HG03045 (cell line): ENCODE data around the gene CTNND2.

Source experiments
- ATAC-seq: cut with Tn5 transposase; IDR thresholded peaks from one replicate; pipeline ENCODE4 v1.9.1; 2021; ENCODE audit warnings: mild to moderate bottlenecking, moderate library complexity; ENCODE audit not compliant: unreplicated experiment

CTNND2 gene

GRCh38 chr5:11224436-11225187 lies 679.6 kb downstream of the CTNND2 start:
- ATAC-seq: no peak

DNA sequence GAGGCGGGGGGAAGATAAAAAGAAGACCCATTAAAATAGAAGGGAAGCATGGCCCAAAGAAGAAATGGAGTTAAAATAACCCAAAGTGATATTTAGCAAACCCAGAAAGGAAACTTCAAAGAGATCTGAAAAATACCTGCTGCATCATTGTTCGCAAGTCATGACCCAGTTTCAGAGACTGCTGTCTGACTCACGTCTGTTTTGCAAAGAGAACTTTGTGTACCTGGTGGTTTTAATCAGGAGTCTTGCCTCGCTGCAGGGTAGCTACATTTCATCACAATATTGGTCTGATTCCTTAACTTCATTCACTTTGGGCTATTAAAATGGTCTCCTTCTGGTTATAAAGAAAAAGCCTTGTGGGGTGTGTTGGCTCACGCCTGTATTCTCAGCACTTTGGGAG lies 682.1 kb downstream of the CTNND2 start:
- no peak for ATAC-seq

DNA sequence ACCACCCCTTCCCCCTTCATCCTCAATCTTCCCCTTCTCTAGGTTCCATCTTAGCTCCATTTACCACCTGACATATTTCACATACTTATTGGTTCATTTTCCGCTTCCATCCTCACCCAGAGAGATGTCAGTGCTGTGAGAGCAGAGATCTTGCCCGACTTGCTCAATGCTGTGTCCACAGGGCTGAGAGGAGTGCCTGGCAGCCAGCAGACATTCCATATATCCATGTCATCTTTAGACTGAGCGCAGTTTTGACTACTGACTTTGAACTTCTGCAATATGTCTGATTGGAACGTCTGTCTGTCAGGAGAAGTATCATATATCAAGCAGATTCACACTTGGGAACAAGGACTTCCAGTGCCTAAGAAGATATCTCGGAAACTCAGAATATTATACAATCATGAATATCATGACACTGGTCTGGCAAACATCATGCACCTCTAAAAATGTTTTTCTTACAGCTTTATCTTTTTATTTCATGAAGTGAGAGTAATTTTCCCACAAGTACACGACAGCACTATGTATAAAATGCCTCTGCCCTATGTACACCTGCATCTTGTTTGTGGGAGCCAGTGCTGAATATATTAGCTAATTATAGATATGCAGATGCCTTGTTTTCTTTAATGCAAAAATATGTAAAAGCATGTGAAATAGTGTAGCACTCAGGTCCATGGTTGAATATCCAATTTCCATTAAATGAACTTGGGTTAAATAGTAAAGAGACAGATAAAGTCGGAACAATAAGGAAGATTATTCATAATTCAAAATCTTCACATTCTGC lies 689.2 kb downstream of the CTNND2 start:
- no peak for ATAC-seq

GRCh38 chr5:11212706-11213105 lies 691.5 kb downstream of the CTNND2 start:
- ATAC-seq: no peak

DNA sequence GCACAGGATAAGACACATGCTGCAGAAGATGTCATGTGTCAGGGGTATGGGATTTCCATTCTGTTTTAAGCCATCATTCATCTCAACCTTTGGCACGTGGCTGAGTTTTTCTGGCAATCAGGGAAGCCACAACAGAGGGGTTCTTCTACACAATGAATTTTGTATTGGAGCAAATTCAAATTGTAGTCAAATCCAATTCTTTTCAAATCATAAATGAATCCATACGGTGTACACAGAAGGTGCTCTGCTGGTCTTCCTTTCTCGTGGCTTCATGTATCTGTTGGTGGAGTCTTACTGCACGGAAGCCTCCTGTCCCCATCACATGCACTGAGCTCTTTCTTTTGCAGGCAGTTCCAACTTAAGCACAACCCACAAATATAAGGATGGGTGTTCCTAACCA lies 706.5 kb downstream of the CTNND2 start:
- ATAC-seq: no peak

DNA sequence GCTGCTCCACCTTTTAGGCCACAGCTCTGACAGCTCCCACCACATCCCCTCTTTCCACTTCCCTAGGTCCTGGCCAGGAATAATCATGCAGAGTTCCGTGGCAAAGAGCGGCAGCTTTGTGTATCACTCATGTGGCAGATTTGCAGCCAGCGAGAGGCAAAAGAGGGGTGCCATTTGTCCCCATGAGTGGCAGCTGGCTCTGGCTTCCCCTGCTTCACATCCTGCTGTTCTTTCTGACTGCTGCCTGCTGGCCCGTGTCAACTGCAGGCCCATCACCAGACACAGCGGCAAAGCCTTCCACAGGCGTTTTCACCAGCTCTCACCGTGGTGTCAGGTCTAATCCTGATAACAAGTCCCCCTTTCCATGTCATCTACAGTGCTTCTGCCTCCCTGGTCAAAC lies 712.6 kb downstream of the CTNND2 start:
- no peak for ATAC-seq

- ATAC-seq: no peak
Observed at GRCh38 chr5:11182441-11183080, 721.7 kb downstream of the CTNND2 start.

- no peak for ATAC-seq
Observed at GRCh38 chr5:11181940-11182339, 722.3 kb downstream of the CTNND2 start.

DNA sequence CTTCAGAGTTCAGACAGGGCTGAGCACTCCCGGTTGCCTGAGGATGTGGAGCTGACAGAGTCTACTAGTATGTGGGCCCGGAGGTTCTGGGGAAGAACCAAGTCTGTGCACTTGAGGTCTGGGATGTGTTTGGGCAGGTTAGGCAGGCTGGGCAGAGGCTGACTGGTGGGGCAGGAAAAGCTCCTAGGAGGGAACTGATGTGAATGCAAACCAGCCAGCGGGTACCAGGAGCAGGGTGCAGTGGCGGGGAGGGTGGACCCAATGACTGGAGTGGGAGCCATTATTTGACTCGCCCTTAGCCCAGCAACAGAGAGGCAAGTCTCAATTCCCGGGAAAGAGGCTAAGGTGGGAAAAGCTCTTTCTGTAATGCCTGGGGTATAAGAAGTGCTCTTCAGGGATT lies 723.4 kb downstream of the CTNND2 start:
- ATAC-seq: no peak

GRCh38 chr5:11177999-11178711 lies 726.1 kb downstream of the CTNND2 start:
- no peak for ATAC-seq

DNA sequence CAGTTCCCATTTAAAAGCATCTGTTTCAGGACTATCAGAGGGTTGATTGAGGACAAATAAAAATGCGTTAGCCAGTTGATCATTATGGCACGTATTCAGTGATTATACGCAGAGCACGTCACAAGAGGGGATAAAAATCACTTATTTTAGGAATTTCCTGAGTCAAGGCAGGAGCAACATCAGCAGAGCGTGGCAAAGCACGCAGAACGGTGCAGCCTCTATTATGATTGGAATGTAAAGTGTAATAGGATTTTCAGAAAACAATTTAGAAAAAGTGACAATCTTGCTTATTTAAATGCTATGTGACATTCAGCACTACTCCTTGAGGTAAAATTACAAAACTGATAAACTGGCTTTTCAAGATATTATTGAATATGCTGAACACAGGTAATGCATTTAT lies 729.7 kb downstream of the CTNND2 start:
- no peak for ATAC-seq

DNA sequence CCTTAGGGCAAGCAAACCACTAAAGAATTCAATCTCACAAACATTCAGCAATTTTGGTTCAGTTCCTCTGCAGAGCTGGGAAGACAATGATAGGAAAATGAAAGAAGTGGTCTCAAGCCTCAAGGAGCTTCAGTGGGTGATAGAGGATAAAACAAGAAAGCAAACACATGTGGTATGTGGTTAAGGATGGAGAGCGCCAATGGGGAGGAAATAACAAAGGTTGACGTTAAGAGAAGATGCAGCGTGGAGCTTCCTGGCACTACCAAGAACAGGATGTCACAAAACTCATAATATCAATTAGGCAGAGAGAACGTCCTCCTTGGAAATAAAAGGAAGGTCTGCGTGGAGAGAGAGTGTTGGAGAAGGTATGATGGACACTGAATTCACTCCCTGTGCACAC lies 731.8 kb downstream of the CTNND2 start:
- ATAC-seq: no peak

GRCh38 chr5:11171236-11171635 lies 733.0 kb downstream of the CTNND2 start:
- ATAC-seq: no peak

GRCh38 chr5:11166923-11167322 lies 737.3 kb downstream of the CTNND2 start:
- no peak for ATAC-seq

GRCh38 chr5:11164531-11165294 lies 739.5 kb downstream of the CTNND2 start:
- no peak for ATAC-seq

- ATAC-seq: no peak
Observed at GRCh38 chr5:11157132-11157531, 747.1 kb downstream of the CTNND2 start.

DNA sequence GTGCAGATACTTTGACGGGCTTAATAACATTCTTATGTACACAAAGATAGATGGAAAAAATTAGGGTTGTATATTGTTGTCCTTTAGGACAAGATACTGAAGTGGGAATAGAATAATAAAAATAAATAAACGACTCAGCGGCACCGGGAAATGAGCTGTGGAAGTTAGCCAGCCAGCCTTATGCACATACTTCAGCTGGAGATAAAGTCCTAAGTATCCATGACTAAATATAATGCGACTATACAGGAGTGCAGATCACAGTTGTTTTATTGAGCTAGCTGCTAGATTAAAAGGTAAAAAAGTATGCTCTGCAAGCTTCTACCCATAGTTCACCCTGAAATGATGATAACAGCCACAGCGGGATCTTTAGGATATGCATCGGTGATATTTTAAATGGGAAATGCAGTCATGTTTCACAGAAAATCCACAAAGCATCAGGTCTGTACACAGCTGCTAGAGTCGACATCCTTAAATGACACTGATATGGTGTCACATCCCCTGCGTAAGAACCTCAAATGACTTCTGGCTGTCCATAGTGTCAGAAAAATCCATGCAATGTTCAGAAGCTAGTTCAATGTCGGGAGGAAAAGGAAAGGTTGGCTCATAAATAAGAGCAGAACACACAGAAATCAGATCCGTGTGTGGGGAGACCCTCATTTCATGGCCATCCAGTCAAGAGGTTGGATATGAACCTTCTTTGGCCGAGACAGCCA lies 750.4 kb downstream of the CTNND2 start:
- ATAC-seq: no peak

DNA sequence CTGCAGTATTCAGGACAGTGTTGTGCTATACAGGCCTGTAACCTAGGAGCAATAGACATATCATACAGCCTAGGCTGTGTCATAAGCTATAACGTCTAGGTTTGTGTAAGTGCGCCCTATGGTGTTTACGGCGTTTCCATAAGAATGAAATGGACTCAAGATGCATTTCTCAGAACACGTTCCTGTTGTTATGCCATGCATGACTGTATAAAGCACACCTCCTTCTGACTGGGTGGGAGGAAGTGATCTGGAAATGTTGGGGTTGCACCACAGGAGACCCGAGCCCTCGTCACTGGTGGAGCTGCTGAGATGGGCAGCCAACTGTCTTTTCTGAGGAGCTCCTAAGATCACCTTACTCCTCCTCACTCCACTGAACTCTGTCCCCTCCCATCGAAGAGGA lies 751.9 kb downstream of the CTNND2 start:
- ATAC-seq: no peak

DNA sequence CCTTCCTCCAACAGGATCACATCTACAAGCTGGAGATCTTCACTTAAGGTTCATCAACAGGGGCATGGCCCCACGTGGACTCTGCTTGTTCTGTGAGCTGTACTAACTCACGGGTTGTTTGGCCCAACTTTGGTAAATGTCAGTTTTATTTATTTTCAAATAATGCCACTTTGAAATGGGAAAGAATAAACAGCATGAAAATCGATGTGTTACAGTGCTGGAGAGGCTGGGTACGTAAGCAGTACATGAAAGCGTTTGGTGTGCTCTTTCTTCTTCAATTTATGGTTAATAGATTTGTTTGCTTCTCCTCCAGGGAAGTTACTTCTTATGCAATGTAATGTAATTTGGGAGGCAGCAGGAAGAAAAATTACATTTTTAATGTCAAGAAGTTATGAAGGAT lies 753.3 kb downstream of the CTNND2 start:
- no peak for ATAC-seq
